GM21619 (cell line): Measurements from ENCODE around the gene CABLES2.
"Not testable (repeated sequence)": the region's sequence is repeated elsewhere in the genome, so short reads cannot be mapped to it uniquely, and the experiment has no call there.

ENCODE experiments used
- ATAC-seq: cut with Tn5 transposase; IDR thresholded peaks from one replicate; pipeline ENCODE4 v1.9.1; 2021; ENCODE audit not compliant: unreplicated experiment

The CABLES2 gene

GRCh38 chr20:62373631-62374179, 33.4 kb downstream of the CABLES2 start:
- not testable (repeated sequence) for ATAC-seq

- ATAC-seq, result no peak
Observed at GRCh38 chr20:62372042-62372993, 34.8 kb downstream of the CABLES2 start.

- ATAC-seq, result no peak
Observed at GRCh38 chr20:62371588-62372041, 35.5 kb downstream of the CABLES2 start.

GRCh38 chr20:62370807-62371587, 36.1 kb downstream of the CABLES2 start:
- no peak for ATAC-seq

- no peak for ATAC-seq
Observed at GRCh38 chr20:62370115-62370806, 36.8 kb downstream of the CABLES2 start.

GRCh38 chr20:62369815-62370114, 37.3 kb downstream of the CABLES2 start:
- no peak for ATAC-seq

GRCh38 chr20:62368976-62369814, 37.9 kb downstream of the CABLES2 start:
- ATAC-seq, result no peak

- no peak for ATAC-seq
Observed at GRCh38 chr20:62368392-62368975, 38.6 kb downstream of the CABLES2 start.

- ATAC-seq, result no peak
Observed at GRCh38 chr20:62367633-62368391, 39.3 kb downstream of the CABLES2 start.

GRCh38 chr20:62367136-62367632, 39.9 kb downstream of the CABLES2 start, which contains the start of gene LAMA5:
LAMA5 (minus strand) TSS chr20:62367312; CDS start chr20:62367245, 67 bp downstream.
- ATAC-seq, result no peak

GRCh38 chr20:62366370-62367135, 40.5 kb downstream of the CABLES2 start:
- ATAC-seq, result no peak

GRCh38 chr20:62365814-62366369, 41.2 kb downstream of the CABLES2 start:
- no peak for ATAC-seq

GRCh38 chr20:62364911-62365736, 42.0 kb downstream of the CABLES2 start:
- ATAC-seq, result no peak

- ATAC-seq, result no peak
Observed at GRCh38 chr20:62363920-62364851, 42.9 kb downstream of the CABLES2 start.

GRCh38 chr20:62362991-62363919, 43.8 kb downstream of the CABLES2 start:
- ATAC-seq, result no peak
